Activated CD8-positive, alpha-beta memory T cell treated with anti-CD3 and anti-CD28 coated beads for 4 hours (primary cell): Measurements from ENCODE around the gene RRP36.

Experiments used
- DNase-seq, 2 donors: peaks; one replicate each; pipeline ENCODE4 v3.0.0-alpha.2; 2020; ENCODE audit warnings: low read depth in 2 of 2

The RRP36 gene

GRCh38 chr6:43062818-43063217 is 41.4 kb downstream of the RRP36 start:
- DNase-seq = no peak

- DNase-seq = no peak
These were observed 48.7 kb downstream of the RRP36 start for GRCh38 chr6:43070028-43070632.

GRCh38 chr6:43074847-43075669 is 53.6 kb downstream of the RRP36 start:
- DNase-seq = no peak

- no peak for DNase-seq
These were observed 54.4 kb downstream of the RRP36 start, which contains the start of gene PTK7 for GRCh38 chr6:43075670-43076463. PTK7 (plus strand) TSS chr6:43076314; CDS start chr6:43076489, 175 bp downstream.

GRCh38 chr6:43076464-43077332 is 55.3 kb downstream of the RRP36 start:
- DNase-seq = no peak

- no peak for DNase-seq
These were observed 55.9 kb downstream of the RRP36 start for GRCh38 chr6:43077333-43077809.

- DNase-seq = no peak
These were observed 56.6 kb downstream of the RRP36 start for GRCh38 chr6:43077981-43078511.

GRCh38 chr6:43078691-43079090 is 57.3 kb downstream of the RRP36 start:
- no peak for DNase-seq
